Peyer's patch (tissue), 4 donors: ENCODE results near the gene PGAM1. TPM values are rescaled to one million over a fixed set of nuclear protein-coding genes. Genes with fewer than 3 reads are reported as not detected.
"Not testable (repeated sequence)": the region's sequence is repeated elsewhere in the genome, so short reads cannot be mapped to it uniquely, and the experiment has no call there.

Experiments used
- DNase-seq, 3 donors: peaks; one replicate each; pipeline ENCODE4 v3.0.0-alpha.2; 2017 to 2019
- H3K27ac ChIP-seq, 4 donors: fragments of 200-600 bp; sonication (generic); one replicate each; pipeline ENCODE4 v1.5.1; 2016 to 2019
- H3K27me3 ChIP-seq, 2 donors: fragments of 200-600 bp; sonication (generic); one replicate each; pipeline ENCODE4 v1.5.1; 2019
- H3K36me3 ChIP-seq, 3 donors: fragments of 200-600 bp; sonication (generic); one replicate each; pipeline ENCODE4 v1.5.1; 2016 to 2019
- H3K4me1 ChIP-seq, 4 donors: fragments of 200-600 bp; sonication (generic); one replicate each; pipeline ENCODE4 v1.5.1; 2016 to 2019
- H3K4me3 ChIP-seq, 4 donors: fragments of 200-600 bp; sonication (generic); 1 replicate in 3 of 4; 2 replicates in 1 of 4; pipeline ENCODE4 v1.5.1; 2016 to 2019; ENCODE audit warnings: mild to moderate bottlenecking in 1 of 4
- H3K9me3 ChIP-seq, 4 donors: fragments of 200-600 bp; sonication (generic); one replicate each; pipeline ENCODE4 v1.5.1; 2016 to 2019; ENCODE audit warnings: mild to moderate bottlenecking in 1 of 4
- POLR2A ChIP-seq, 2 donors: fragments of 450-650 bp; IDR thresholded peaks; one replicate each; pipeline ENCODE4 v1.5.1; 2017; ENCODE audit warnings: antibody characterized with exemption in 2 of 2, mild to moderate bottlenecking in 2 of 2, moderate library complexity in 2 of 2
- total RNA-seq, 4 donors: library from RNA; depleted of rRNA; stranded (reverse); fragments of >200 nt; gene quantifications; one replicate each; pipeline ENCODE4 v1.1.0, GENCODE V29; 2016
- TF ChIP-seq, protein P1 (sequence below), 6 experiments: fragments of 450-650 bp in 4 of 6; fragments of 200-600 bp in 2 of 6; sonication (generic) in 1 of 6; IDR thresholded peaks; one replicate each; pipeline ENCODE4 v1.5.1; 2017 to 2019; ENCODE audit warnings: antibody characterized with exemption in 6 of 6, mild to moderate bottlenecking in 3 of 6, moderate library complexity in 1 of 6

The PGAM1 gene
- total RNA-seq, 4 donors from 2014 or later, result 118 to 244 (median 166) TPM

DNA sequence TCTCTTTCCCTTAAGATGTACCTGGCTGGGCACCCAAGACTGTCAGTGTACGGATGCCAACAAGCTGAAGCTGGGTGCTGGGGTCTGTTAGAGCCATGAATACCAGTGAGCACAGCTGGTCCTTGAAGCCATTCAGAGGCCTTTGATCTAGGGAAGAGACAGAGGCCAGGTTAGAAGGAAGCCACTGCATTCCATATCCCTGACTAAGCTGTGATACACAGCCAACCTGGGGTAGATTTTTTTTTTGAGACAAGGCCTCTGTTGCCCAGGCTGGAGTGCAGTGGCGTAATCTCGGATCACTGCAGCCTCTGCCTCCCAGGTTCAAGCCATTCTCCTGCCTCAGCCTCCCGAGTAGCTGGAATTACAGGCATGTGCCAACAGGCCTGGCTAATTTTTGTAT is 40.8 kb downstream of the PGAM1 start:
- H3K27me3 ChIP-seq, result no peaks in the 10 kb centered on the region
- H3K4me1 ChIP-seq, result no peaks in the 10 kb centered on the region
- DNase-seq, result no peak
- no peak overlapping the region for H3K27ac ChIP-seq
- H3K9me3 ChIP-seq, result no peaks in the 10 kb centered on the region
- no peak for TF ChIP-seq POLR2A (IDR thresholded peaks at IDR 0.05)
- TF ChIP-seq, protein P1, sequence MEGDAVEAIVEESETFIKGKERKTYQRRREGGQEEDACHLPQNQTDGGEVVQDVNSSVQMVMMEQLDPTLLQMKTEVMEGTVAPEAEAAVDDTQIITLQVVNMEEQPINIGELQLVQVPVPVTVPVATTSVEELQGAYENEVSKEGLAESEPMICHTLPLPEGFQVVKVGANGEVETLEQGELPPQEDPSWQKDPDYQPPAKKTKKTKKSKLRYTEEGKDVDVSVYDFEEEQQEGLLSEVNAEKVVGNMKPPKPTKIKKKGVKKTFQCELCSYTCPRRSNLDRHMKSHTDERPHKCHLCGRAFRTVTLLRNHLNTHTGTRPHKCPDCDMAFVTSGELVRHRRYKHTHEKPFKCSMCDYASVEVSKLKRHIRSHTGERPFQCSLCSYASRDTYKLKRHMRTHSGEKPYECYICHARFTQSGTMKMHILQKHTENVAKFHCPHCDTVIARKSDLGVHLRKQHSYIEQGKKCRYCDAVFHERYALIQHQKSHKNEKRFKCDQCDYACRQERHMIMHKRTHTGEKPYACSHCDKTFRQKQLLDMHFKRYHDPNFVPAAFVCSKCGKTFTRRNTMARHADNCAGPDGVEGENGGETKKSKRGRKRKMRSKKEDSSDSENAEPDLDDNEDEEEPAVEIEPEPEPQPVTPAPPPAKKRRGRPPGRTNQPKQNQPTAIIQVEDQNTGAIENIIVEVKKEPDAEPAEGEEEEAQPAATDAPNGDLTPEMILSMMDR (IDR thresholded peaks at IDR 0.05), result no peak
- no peak overlapping the region for H3K4me3 ChIP-seq
- H3K36me3 ChIP-seq, result peaks cover 0 to 98% (median 0%) of the 10 kb centered on the region in 3 donors

DNA sequence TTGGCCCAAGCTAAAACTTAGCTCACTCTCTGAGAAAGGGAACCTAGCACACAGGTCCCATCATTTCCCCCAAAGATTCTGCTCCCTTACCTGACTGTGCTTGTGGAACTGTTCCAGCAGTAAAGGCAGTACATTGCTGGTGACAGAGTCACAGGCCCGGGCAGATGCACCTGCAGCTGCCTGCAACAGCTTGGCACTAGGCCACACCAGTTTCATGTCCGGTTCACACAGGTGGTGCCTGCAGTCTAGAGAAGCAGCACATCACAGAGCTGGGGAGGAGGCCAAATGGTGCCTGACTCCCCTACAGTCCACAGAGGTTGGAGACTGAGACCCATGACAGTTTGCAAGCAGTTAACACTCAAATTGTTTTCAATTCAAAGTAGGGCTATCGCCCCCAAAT is 42.2 kb downstream of the PGAM1 start:
- Histone ChIP-seq H3K9me3 (no peaks in the 10 kb centered on the region), H3K4me1 (no peaks in the 10 kb centered on the region), H3K27ac (no peak overlapping the region), H3K27me3 (no peaks in the 10 kb centered on the region), H3K36me3 (peaks cover 0 to 97% (median 0%) of the 10 kb centered on the region in 3 donors), H3K4me3 (no peak overlapping the region)
- DNase-seq, result peak in 1 of 3 donors; percentile 62
- no peak for TF ChIP-seq POLR2A (IDR thresholded peaks at IDR 0.05)
- TF ChIP-seq, protein P1 (IDR thresholded peaks at IDR 0.05), result no peak

DNA sequence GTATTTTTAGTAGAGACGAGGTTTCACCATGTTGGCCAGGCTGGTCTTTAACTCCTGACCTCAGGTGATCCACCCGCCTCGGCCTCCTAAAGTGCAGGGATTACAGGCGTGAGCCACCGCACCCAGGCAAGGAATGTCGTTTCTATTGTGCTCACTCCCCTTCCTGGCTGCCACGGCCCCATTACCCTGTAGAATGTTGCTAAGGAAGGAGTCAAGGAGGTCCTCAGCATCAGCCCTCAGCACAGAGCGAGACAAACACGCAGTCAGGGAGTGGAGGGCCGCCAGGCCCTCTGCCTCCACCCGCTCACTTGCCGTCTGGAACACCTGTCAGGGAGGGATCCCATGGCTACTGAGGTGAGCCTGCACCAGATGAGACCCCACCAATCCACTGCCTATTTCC is 42.8 kb downstream of the PGAM1 start:
- H3K27me3 ChIP-seq, H3K4me3 ChIP-seq, H3K9me3 ChIP-seq, H3K4me1 ChIP-seq, H3K27ac ChIP-seq: not testable (repeated sequence)
- DNase-seq, result peak in 1 of 3 donors; percentile 32
- H3K36me3 ChIP-seq, result peaks cover 0 to 97% (median 0%) of the 10 kb centered on the region in 3 donors

DNA sequence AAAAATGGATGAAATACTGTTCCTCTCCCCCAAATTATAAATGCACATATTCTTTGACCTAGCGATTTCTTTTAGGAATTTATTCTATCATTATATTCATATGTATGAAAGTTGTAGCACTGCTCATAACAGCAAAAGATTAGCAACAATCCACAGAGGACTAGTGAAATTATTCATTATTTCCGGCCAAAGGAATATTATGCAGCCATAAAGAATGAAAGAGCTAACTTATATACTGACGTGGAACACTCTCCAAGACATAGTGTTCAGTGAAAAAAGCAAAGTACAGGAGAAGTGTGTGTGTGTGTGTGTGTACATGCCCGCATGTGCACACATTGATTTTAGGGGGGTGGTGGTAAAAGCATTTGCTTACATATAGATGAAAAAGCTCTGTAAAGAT is 48.9 kb downstream of the PGAM1 start:
- H3K4me1 ChIP-seq, result no peaks in the 10 kb centered on the region
- H3K27ac ChIP-seq, result no peak overlapping the region
- TF ChIP-seq, protein P1 (IDR thresholded peaks at IDR 0.05), result no peak
- TF ChIP-seq POLR2A (IDR thresholded peaks at IDR 0.05), result no peak
- no peak overlapping the region for H3K4me3 ChIP-seq
- peaks cover 0 to 96% (median 0%) of the 10 kb centered on the region in 3 donors for H3K36me3 ChIP-seq
- no peaks in the 10 kb centered on the region for H3K27me3 ChIP-seq
- H3K9me3 ChIP-seq, result no peaks in the 10 kb centered on the region
- DNase-seq, result no peak

DNA sequence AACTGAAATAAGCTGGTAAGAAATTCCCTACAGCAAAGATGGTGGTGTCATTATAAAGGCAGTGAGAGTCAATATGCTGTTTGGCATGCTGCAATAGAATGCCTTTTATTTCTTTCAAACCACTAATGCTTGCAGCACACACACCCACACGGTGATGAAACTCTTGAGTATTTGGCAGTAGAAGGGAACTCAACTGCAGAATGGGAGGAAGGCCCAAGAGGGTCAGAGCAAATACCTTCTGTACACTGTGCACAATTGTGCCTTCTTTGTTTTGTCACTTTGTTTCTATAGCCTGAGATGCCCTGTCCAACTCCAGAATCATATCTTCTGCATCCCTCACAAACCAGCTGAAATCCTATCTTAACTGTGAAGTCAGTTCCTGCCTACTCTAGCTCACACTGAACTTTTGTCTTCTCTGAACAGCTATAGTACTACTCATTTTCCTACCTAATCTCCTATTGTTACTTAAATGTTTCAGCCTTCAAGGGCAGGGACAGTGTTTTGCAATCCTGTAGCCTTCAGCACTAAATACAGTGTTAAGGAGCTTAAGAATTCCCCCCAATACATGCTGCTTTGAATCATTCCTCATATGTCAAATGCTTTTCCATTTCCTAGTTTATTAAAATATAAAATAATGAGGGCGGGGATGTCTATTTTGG is 50.1 kb downstream of the PGAM1 start:
- H3K27ac ChIP-seq, result no peak overlapping the region
- no peaks in the 10 kb centered on the region for H3K27me3 ChIP-seq
- peaks cover 0 to 98% (median 0%) of the 10 kb centered on the region in 3 donors for H3K36me3 ChIP-seq
- no peaks in the 10 kb centered on the region for H3K4me1 ChIP-seq
- TF ChIP-seq POLR2A (IDR thresholded peaks at IDR 0.05), result no peak
- TF ChIP-seq, protein P1 (IDR thresholded peaks at IDR 0.05), result no peak
- H3K4me3 ChIP-seq, result no peak overlapping the region
- DNase-seq, result no peak
- H3K9me3 ChIP-seq, result no peaks in the 10 kb centered on the region

DNA sequence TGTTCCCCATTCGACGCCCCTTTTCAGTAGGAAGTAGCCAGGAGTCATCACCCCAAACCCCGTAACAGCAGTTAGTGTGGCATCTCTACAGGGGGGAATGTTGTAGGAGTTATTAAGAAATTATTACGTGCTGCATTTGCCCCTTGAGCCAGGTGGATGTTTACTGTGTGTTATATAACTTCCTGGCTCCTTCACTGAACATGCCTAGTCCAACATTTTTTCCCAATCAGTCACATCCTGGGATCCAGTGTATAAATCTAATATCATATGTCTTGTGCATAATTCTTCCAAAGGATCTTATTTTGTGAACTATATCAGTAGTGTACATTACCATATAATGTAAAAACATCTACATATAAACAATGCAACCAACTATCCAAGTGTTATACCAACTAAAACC is 53.4 kb downstream of the PGAM1 start:
- not testable (repeated sequence) for H3K4me3 ChIP-seq, H3K27ac ChIP-seq, H3K4me1 ChIP-seq, H3K27me3 ChIP-seq, H3K9me3 ChIP-seq
- H3K36me3 ChIP-seq, result peaks cover 0 to 73% (median 0%) of the 10 kb centered on the region in 3 donors
- DNase-seq, result peak in 1 of 3 donors; percentile 17

DNA sequence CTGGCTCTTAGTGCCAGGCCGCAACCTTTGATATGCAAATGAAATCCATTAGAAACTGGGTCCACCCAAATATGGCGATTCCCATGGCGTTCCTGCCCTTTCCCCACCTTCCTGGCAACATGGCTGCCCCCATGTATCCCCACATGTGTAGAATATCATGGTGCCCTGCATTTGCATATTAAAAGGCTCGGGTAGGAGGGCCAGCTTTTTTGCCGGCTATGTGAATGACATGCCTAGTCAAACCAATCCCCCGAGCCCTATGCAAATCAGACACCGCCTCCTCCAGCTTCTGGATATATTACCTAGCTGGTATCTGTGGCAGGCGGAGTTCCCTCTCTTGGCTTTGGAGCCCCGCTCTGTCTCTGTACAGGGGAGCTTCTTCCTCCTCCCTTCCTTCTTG is 53.9 kb downstream of the PGAM1 start:
- Histone ChIP-seq H3K27me3 (no peaks in the 10 kb centered on the region), H3K4me1 (no peaks in the 10 kb centered on the region), H3K9me3 (no peaks in the 10 kb centered on the region), H3K36me3 (peaks cover 0 to 68% (median 0%) of the 10 kb centered on the region in 3 donors), H3K27ac (no peak overlapping the region), H3K4me3 (no peak overlapping the region)
- DNase-seq, result peak in 1 of 3 donors; percentile 37
- no peak for TF ChIP-seq POLR2A (IDR thresholded peaks at IDR 0.05)
- TF ChIP-seq, protein P1 (IDR thresholded peaks at IDR 0.05), result no peak
